ENCODE data around the gene DSTN. TPM values are rescaled to one million over a fixed set of nuclear protein-coding genes. Genes with fewer than 3 reads are reported as not detected.

Gene DSTN
- total RNA-seq, 4 donors from 2014 or later: 280 to 589 (median 373) TPM

- in situ Hi-C loops (cut with MboI; ENCODE audit: low pct_ligation_motif_present in 1 of 4, low pct_unique_long_range_greater_than_20kb in 1 of 4, low sequenced_read_pairs in 3 of 4): no loop called here
- H3K4me1 ChIP-seq: peaks cover 3 to 36% (median 22%) of the 10 kb centered on the region in 4 donors
- H3K9me3 ChIP-seq: no peaks in the 10 kb centered on the region
- H3K27me3 ChIP-seq: no peaks in the 10 kb centered on the region
- TF ChIP-seq POLR2A (IDR thresholded peaks at IDR 0.05) (no peak), POLR2AphosphoS5 (IDR thresholded peaks at IDR 0.05) (no peak), EP300 (IDR thresholded peaks at IDR 0.05; ENCODE audit: low read depth) (no peak), CTCF (IDR thresholded peaks at IDR 0.05) (no peak)
- intact Hi-C loops (cut with DNase I; ENCODE audit: low total_unique reads): loop anchor here (1.0 to 2.0 kb wide), 2 partner anchors 81 to 111 kb away; no protein-coding TSS in a partner anchor
- no peak overlapping the region for H3K4me3 ChIP-seq
- DNase-seq: peak; percentile 6
- peaks cover 0 to 55% (median 26%) of the 10 kb centered on the region in 4 donors for H3K36me3 ChIP-seq
- WGBS, 2 donors (ENCODE audit: low coverage in 1 of 2): 89% methylated on average over 20 of the region's 20 CpGs; no CpG with 5 or more reads in 1 of the 2 donors
- no peak overlapping the region for H3K27ac ChIP-seq
Observed at GRCh38 chr20:17617868-17618672, 48.2 kb downstream of the DSTN start.

- H3K27me3 ChIP-seq: no peaks in the 10 kb centered on the region
- no peak for TF ChIP-seq POLR2AphosphoS5 (IDR thresholded peaks at IDR 0.05)
- no peak for TF ChIP-seq EP300 (IDR thresholded peaks at IDR 0.05; ENCODE audit: low read depth)
- no peak for TF ChIP-seq POLR2A (IDR thresholded peaks at IDR 0.05)
- TF ChIP-seq CTCF (IDR thresholded peaks at IDR 0.05): no peak
- H3K27ac ChIP-seq: no peak overlapping the region
- in situ Hi-C loops (cut with MboI; ENCODE audit: low pct_ligation_motif_present in 1 of 4, low pct_unique_long_range_greater_than_20kb in 1 of 4, low sequenced_read_pairs in 3 of 4): no loop called here
- peaks cover 3 to 30% (median 16%) of the 10 kb centered on the region in 4 donors for H3K4me1 ChIP-seq
- no peaks in the 10 kb centered on the region for H3K9me3 ChIP-seq
- peak; percentile 2 for DNase-seq
- no peak overlapping the region for H3K4me3 ChIP-seq
- WGBS, 2 donors (ENCODE audit: low coverage in 1 of 2): 93 to 100% methylated on average over 1 to 10 of the region's 10 CpGs
- intact Hi-C loops (cut with DNase I; ENCODE audit: low total_unique reads): no loop called here
- H3K36me3 ChIP-seq: peaks cover 0 to 61% (median 26%) of the 10 kb centered on the region in 4 donors
Observed at GRCh38 chr20:17618673-17619013, 48.8 kb downstream of the DSTN start.

- DNase-seq: peak; percentile 6
- H3K4me1 ChIP-seq: peaks cover 0 to 21% (median 10%) of the 10 kb centered on the region in 4 donors
- intact Hi-C loops (cut with DNase I; ENCODE audit: low total_unique reads): no loop called here
- H3K36me3 ChIP-seq: peaks cover 0 to 70% (median 31%) of the 10 kb centered on the region in 4 donors
- no peak for TF ChIP-seq CTCF (IDR thresholded peaks at IDR 0.05)
- no peak for TF ChIP-seq EP300 (IDR thresholded peaks at IDR 0.05; ENCODE audit: low read depth)
- no peak for TF ChIP-seq POLR2AphosphoS5 (IDR thresholded peaks at IDR 0.05)
- TF ChIP-seq POLR2A (IDR thresholded peaks at IDR 0.05): no peak
- H3K27ac ChIP-seq: no peak overlapping the region
- WGBS, 2 donors (ENCODE audit: low coverage in 1 of 2): 82% methylated on average over 22 of the region's 29 CpGs; no CpG with 5 or more reads in 1 of the 2 donors
- no peak overlapping the region for H3K4me3 ChIP-seq
- H3K27me3 ChIP-seq: no peaks in the 10 kb centered on the region
- in situ Hi-C loops (cut with MboI; ENCODE audit: low pct_ligation_motif_present in 1 of 4, low pct_unique_long_range_greater_than_20kb in 1 of 4, low sequenced_read_pairs in 3 of 4): loop anchor here in 1 of 4 donors (5.0 kb wide), 1 partner anchor 82 kb away; no protein-coding TSS in a partner anchor
- H3K9me3 ChIP-seq: no peaks in the 10 kb centered on the region
Observed at GRCh38 chr20:17619351-17620093, 49.6 kb downstream of the DSTN start.

All from transverse colon (tissue), 4 donors.